HG03064 (cell line): ENCODE data around the gene AGAP1.

Experiments used
- ATAC-seq: cut with Tn5 transposase; IDR thresholded peaks from one replicate; pipeline ENCODE4 v1.9.1; 2021; ENCODE audit warnings: low read depth; ENCODE audit not compliant: unreplicated experiment

Gene AGAP1

GRCh38 chr2:236164925-236165841 lies 671.3 kb downstream of the AGAP1 start:
- no peak for ATAC-seq

- no peak for ATAC-seq
Observed at GRCh38 chr2:236165842-236166795, 672.3 kb downstream of the AGAP1 start.

- no peak for ATAC-seq
Observed at GRCh38 chr2:236166796-236167296, 673.0 kb downstream of the AGAP1 start.

GRCh38 chr2:236167297-236168109 lies 673.7 kb downstream of the AGAP1 start:
- no peak for ATAC-seq

GRCh38 chr2:236168110-236169080 lies 674.6 kb downstream of the AGAP1 start, which contains the start of gene GBX2:
GBX2 (minus strand) TSS chr2:236168386; CDS start chr2:236167971, 415 bp downstream.
- no peak for ATAC-seq

- ATAC-seq = no peak
Observed at GRCh38 chr2:236169151-236169721, 675.4 kb downstream of the AGAP1 start.

GRCh38 chr2:236169741-236170589 lies 676.1 kb downstream of the AGAP1 start:
- no peak for ATAC-seq

- ATAC-seq = no peak
Observed at GRCh38 chr2:236170590-236171165, 676.8 kb downstream of the AGAP1 start.

GRCh38 chr2:236171181-236171679 lies 677.4 kb downstream of the AGAP1 start:
- no peak for ATAC-seq

GRCh38 chr2:236171680-236172254 lies 677.9 kb downstream of the AGAP1 start:
- no peak for ATAC-seq

- no peak for ATAC-seq
Observed at GRCh38 chr2:236172255-236173035, 678.6 kb downstream of the AGAP1 start.

- ATAC-seq = no peak
Observed at GRCh38 chr2:236173036-236173728, 679.3 kb downstream of the AGAP1 start.

GRCh38 chr2:236173729-236174607 lies 680.1 kb downstream of the AGAP1 start:
- ATAC-seq = no peak

- ATAC-seq = no peak
Observed at GRCh38 chr2:236175548-236176150, 681.8 kb downstream of the AGAP1 start.
